Suprapubic skin (tissue), 3 donors: Measurements from ENCODE around the gene USP22.

ENCODE experiments used
- EP300 ChIP-seq: sonication (generic); formaldehyde crosslinking; IDR thresholded peaks from one replicate; pipeline ENCODE4 v1.6.1; 2017; ENCODE audit warnings: antibody characterized with exemption
- TF ChIP-seq, protein P1 (sequence below), 2 donors: fragments of 200-600 bp in 1 of 2; fragments of 450-650 bp in 1 of 2; sonication (generic) in 1 of 2; IDR thresholded peaks; one replicate each; pipeline ENCODE4 v1.5.1; 2016 to 2019; ENCODE audit warnings: antibody characterized with exemption in 2 of 2, mild to moderate bottlenecking in 1 of 2, moderate library complexity in 1 of 2

DNA sequence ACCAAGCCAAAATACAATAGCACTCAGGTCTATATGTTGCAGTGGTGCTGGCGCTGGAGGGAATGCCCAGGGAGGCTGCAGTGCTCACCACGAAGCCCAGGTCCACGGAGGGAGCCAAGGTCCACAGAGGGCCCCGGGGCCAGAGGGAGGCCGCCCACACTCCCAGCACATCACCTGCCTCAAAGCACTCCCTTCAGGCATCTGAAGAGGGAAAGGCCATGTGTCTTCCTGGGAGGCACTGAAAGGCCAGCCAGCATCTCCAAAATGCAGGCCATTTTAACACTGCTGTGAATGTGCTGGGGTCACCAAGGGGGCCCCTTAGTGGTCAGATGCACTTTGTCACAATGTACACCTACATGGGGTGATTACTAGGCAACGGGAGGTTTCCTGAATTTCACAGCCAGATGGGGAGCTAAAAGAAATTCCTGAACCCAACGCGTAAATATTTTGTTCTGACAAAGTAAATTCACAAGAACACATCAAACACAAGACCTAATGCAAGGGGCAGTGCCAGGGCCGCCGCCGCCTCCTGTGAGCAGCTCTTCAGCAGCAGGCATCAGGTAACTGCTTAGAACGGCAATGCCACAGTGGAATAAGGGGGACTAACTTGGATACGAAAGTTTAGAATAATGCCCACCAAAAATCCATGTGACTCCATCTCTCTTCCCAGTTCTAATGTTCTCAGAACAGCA, 42.8 kb downstream of the USP22 start:
- TF ChIP-seq, protein P1, sequence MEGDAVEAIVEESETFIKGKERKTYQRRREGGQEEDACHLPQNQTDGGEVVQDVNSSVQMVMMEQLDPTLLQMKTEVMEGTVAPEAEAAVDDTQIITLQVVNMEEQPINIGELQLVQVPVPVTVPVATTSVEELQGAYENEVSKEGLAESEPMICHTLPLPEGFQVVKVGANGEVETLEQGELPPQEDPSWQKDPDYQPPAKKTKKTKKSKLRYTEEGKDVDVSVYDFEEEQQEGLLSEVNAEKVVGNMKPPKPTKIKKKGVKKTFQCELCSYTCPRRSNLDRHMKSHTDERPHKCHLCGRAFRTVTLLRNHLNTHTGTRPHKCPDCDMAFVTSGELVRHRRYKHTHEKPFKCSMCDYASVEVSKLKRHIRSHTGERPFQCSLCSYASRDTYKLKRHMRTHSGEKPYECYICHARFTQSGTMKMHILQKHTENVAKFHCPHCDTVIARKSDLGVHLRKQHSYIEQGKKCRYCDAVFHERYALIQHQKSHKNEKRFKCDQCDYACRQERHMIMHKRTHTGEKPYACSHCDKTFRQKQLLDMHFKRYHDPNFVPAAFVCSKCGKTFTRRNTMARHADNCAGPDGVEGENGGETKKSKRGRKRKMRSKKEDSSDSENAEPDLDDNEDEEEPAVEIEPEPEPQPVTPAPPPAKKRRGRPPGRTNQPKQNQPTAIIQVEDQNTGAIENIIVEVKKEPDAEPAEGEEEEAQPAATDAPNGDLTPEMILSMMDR (IDR thresholded peaks at IDR 0.05), result no peak
- TF ChIP-seq EP300, result no peak
